GM12892 (cell line): ENCODE data around the gene SH3RF3.

Source experiments
- POLR2A ChIP-seq: IDR thresholded peaks from 2 replicates; pipeline ENCODE4 v1.6.1; 2011; ENCODE audit warnings: low read depth, low read length, control low read depth
- POLR2AphosphoS5 ChIP-seq: IDR thresholded peaks from 2 replicates; pipeline ENCODE4 v1.6.1; 2011; ENCODE audit warnings: low read depth, low read length, control low read depth

- TF ChIP-seq POLR2AphosphoS5, result no peak
- no peak for TF ChIP-seq POLR2A
These were observed 148.4 kb downstream of the SH3RF3 start for GRCh38 chr2:109277406-109277805.
